Activated T-cell treated with anti-CD3 and anti-CD28 coated beads for 48 hours (primary cell): ENCODE results near the gene VWA8.
"Not testable (repeated sequence)": the region's sequence is repeated elsewhere in the genome, so short reads cannot be mapped to it uniquely, and the experiment has no call there.

Experiments
- DNase-seq: peaks from one replicate; pipeline ENCODE4 v3.0.0-alpha.2; 2020; ENCODE audit warnings: low read depth

VWA8 gene

GRCh38 chr13:41745496-41745895 is 215.4 kb downstream of the VWA8 start:
- DNase-seq, result not testable (repeated sequence)

GRCh38 chr13:41742917-41743552 is 217.9 kb downstream of the VWA8 start:
- no peak for DNase-seq

GRCh38 chr13:41740479-41740878 is 220.4 kb downstream of the VWA8 start:
- no peak for DNase-seq

GRCh38 chr13:41722684-41723535 is 238.0 kb downstream of the VWA8 start:
- DNase-seq, result no peak

GRCh38 chr13:41720839-41721561 is 239.9 kb downstream of the VWA8 start:
- DNase-seq, result no peak

GRCh38 chr13:41716236-41716635 is 244.7 kb downstream of the VWA8 start:
- no peak for DNase-seq

GRCh38 chr13:41713405-41713804 is 247.5 kb downstream of the VWA8 start:
- no peak for DNase-seq

GRCh38 chr13:41710771-41711170 is 250.1 kb downstream of the VWA8 start:
- no peak for DNase-seq

- no peak for DNase-seq
These were observed 251.4 kb downstream of the VWA8 start for GRCh38 chr13:41709511-41709910.

- no peak for DNase-seq
These were observed 252.2 kb downstream of the VWA8 start for GRCh38 chr13:41708713-41709112.

GRCh38 chr13:41707194-41707821 is 253.6 kb downstream of the VWA8 start:
- DNase-seq, result no peak

- DNase-seq, result no peak
These were observed 254.8 kb downstream of the VWA8 start for GRCh38 chr13:41706152-41706551.

- no peak for DNase-seq
These were observed 258.4 kb downstream of the VWA8 start for GRCh38 chr13:41702540-41702939.

GRCh38 chr13:41701676-41702075 is 259.2 kb downstream of the VWA8 start:
- DNase-seq, result no peak

- no peak for DNase-seq
These were observed 260.1 kb downstream of the VWA8 start for GRCh38 chr13:41700790-41701310.

GRCh38 chr13:41699759-41700158 is 261.1 kb downstream of the VWA8 start:
- DNase-seq, result no peak

GRCh38 chr13:41697578-41697977 is 263.3 kb downstream of the VWA8 start:
- no peak for DNase-seq

GRCh38 chr13:41696163-41697003 is 264.5 kb downstream of the VWA8 start:
- DNase-seq, result no peak

- DNase-seq, result no peak
These were observed 266.2 kb downstream of the VWA8 start for GRCh38 chr13:41694545-41695301.

- no peak for DNase-seq
These were observed 267.5 kb downstream of the VWA8 start for GRCh38 chr13:41693434-41693833.
